IMR-90 (cell line): Measurements from ENCODE around the gene CAP2. TPM values are rescaled to one million over a fixed set of nuclear protein-coding genes. Genes with fewer than 3 reads are reported as not detected.

Experiments used
- ATAC-seq: fragments of 200-7000 bp; cut with Tn5 transposase; 2 replicates; pipeline ENCODE4 v1.9.1; 2020; ENCODE audit warnings: low read depth, mild to moderate bottlenecking, moderate library complexity
- BruUV-seq: library from RNA; stranded (reverse); fragments of 400-500 nt; replicated peaks from 2 replicates; lab custom pipeline; 2021; lab: Mats Ljungman, UMichigan
- CTCF ChIA-PET: fragments of 300-600 bp; formaldehyde crosslinking; extraction: SDS; loops from one replicate; lab custom pipeline; 2021; ENCODE audit warnings: antibody characterized with exemption; lab: Yijun Ruan, JAX
- POLR2A ChIA-PET: fragments of 300-600 bp; sonication (Branson Sonifier 250); formaldehyde crosslinking; loops from one replicate; lab custom pipeline; 2022; ENCODE audit warnings: antibody characterized with exemption; ENCODE audit not compliant: unreplicated experiment; lab: Charles Lee
- DNase-seq: peaks from one replicate; pipeline ENCODE4 v3.0.0; 2013
- H2AFZ ChIP-seq: replicated peaks from 2 replicates; pipeline ENCODE3; 2013; ENCODE audit warnings: low read length, mild to moderate bottlenecking; ENCODE audit not compliant: poor library complexity
- H2AK5ac ChIP-seq: 2 replicates; pipeline ENCODE4 v1.6.1; 2013; ENCODE audit warnings: low read depth, low read length, inconsistent platforms
- H2AK9ac ChIP-seq: replicated peaks from 2 replicates; pipeline ENCODE3; 2013; ENCODE audit warnings: mild to moderate bottlenecking, low read depth, low read length, moderate library complexity; ENCODE audit not compliant: poor library complexity
- H2BK120ac ChIP-seq: 2 replicates; pipeline ENCODE4 v1.6.1; 2013; ENCODE audit warnings: low read depth, low read length, inconsistent platforms
- H2BK15ac ChIP-seq: 3 replicates; pipeline ENCODE4 v1.6.1; 2013; ENCODE audit warnings: low read depth, low read length, inconsistent platforms
- H2BK20ac ChIP-seq: 2 replicates; pipeline ENCODE4 v1.6.1; 2013; ENCODE audit warnings: low read depth, mild to moderate bottlenecking, inconsistent platforms, low read length, moderate library complexity
- H2BK5ac ChIP-seq: 2 replicates; pipeline ENCODE4 v1.6.1; 2013; ENCODE audit warnings: mild to moderate bottlenecking, low read depth, low read length, inconsistent platforms; ENCODE audit not compliant: poor library complexity, severe bottlenecking
- H3K14ac ChIP-seq: replicated peaks from 2 replicates; pipeline ENCODE4 v1.6.1; 2013; ENCODE audit warnings: low read depth, low read length, inconsistent platforms
- H3K18ac ChIP-seq: 2 replicates; pipeline ENCODE4 v1.6.1; 2013; ENCODE audit warnings: low read depth, low read length, control low read depth
- H3K23ac ChIP-seq: 2 replicates; pipeline ENCODE4 v1.6.1; 2013; ENCODE audit warnings: low read depth, low read length, inconsistent platforms
- H3K27ac ChIP-seq: 2 replicates; pipeline ENCODE4 v1.5.1; 2013; ENCODE audit warnings: mild to moderate bottlenecking, control low read depth, low read length; ENCODE audit not compliant: insufficient read depth
- H3K27me3 ChIP-seq: 2 replicates; pipeline ENCODE4 v1.6.1; 2013; ENCODE audit warnings: low read length; ENCODE audit not compliant: control insufficient read depth, insufficient read depth
- H3K36me3 ChIP-seq: 2 replicates; pipeline ENCODE4 v1.6.1; 2013; ENCODE audit warnings: low read length, mixed read lengths; ENCODE audit not compliant: control insufficient read depth, insufficient read depth
- H3K4ac ChIP-seq: 2 replicates; pipeline ENCODE4 v1.6.1; 2013; ENCODE audit warnings: low read depth, low read length, inconsistent platforms
- H3K4me1 ChIP-seq: 2 replicates; pipeline ENCODE4 v1.6.1; 2013; ENCODE audit warnings: low read length, mixed read lengths; ENCODE audit not compliant: control insufficient read depth, insufficient read depth
- H3K4me2 ChIP-seq: 2 replicates; pipeline ENCODE4 v1.6.1; 2013; ENCODE audit warnings: low read depth, mild to moderate bottlenecking, control low read depth, low read length, moderate library complexity
- H3K4me3 ChIP-seq: 2 replicates; pipeline ENCODE4 v1.5.1; 2013; ENCODE audit warnings: low read depth, mild to moderate bottlenecking, control low read depth, low read length, moderate library complexity; ENCODE audit not compliant: insufficient read depth
- H3K56ac ChIP-seq: 2 replicates; pipeline ENCODE4 v1.6.1; 2013; ENCODE audit warnings: low read length, inconsistent platforms; ENCODE audit not compliant: insufficient read depth; ENCODE audit errors: extremely low read depth
- H3K79me1 ChIP-seq, 2 experiments: 2 replicates each; pipeline ENCODE4 v1.6.1; 2013; ENCODE audit warnings: low read length in 2 of 2, inconsistent platforms in 1 of 2, low read depth in 1 of 2
- H3K9ac ChIP-seq: 2 replicates; pipeline ENCODE4 v1.6.1; 2013; ENCODE audit warnings: low read depth, low read length, control low read depth
- H3K9me1 ChIP-seq: 2 replicates; pipeline ENCODE4 v1.6.1; 2013; ENCODE audit warnings: low read length, inconsistent platforms; ENCODE audit not compliant: insufficient read depth
- H3K9me3 ChIP-seq: 2 replicates; pipeline ENCODE4 v1.6.1; 2013; ENCODE audit warnings: low read length; ENCODE audit not compliant: control insufficient read depth, insufficient read depth
- H4K20me1 ChIP-seq: 2 replicates; pipeline ENCODE4 v1.6.1; 2013; ENCODE audit warnings: low read length, inconsistent platforms; ENCODE audit not compliant: insufficient read depth
- H4K5ac ChIP-seq: 2 replicates; pipeline ENCODE4 v1.6.1; 2013; ENCODE audit warnings: mild to moderate bottlenecking, low read depth, low read length, control low read depth
- H4K8ac ChIP-seq, 2 experiments: 2 replicates each; pipeline ENCODE4 v1.6.1; 2013; ENCODE audit warnings: low read depth in 2 of 2, low read length in 2 of 2, control low read depth in 1 of 2, inconsistent platforms in 1 of 2
- H4K91ac ChIP-seq: 2 replicates; pipeline ENCODE4 v1.6.1; 2013; ENCODE audit warnings: low read depth, low read length, inconsistent platforms; ENCODE audit not compliant: insufficient read depth
- BHLHE40 ChIP-seq: fragments of 150-350 bp; IDR thresholded peaks from 2 replicates; pipeline ENCODE4 v1.6.1; 2016; ENCODE audit warnings: mild to moderate bottlenecking, low read depth, low read length
- CEBPB ChIP-seq: IDR thresholded peaks from 2 replicates; pipeline ENCODE4 v1.6.1; 2012; ENCODE audit warnings: low read depth, low read length, improper control_type of control experiment
- FOS ChIP-seq: fragments of 150-350 bp; IDR thresholded peaks from 2 replicates; pipeline ENCODE4 v1.6.1; 2016; ENCODE audit warnings: low read depth, low read length
- MAFK ChIP-seq: IDR thresholded peaks from 2 replicates; pipeline ENCODE4 v1.6.1; 2012; ENCODE audit warnings: low read depth, low read length, improper control_type of control experiment
- MXI1 ChIP-seq: IDR thresholded peaks from 2 replicates; pipeline ENCODE4 v1.6.1; 2012; ENCODE audit warnings: low read depth, mild to moderate bottlenecking, low read length, moderate library complexity, borderline replicate concordance
- RAD21 ChIP-seq: IDR thresholded peaks from 2 replicates; pipeline ENCODE4 v1.6.1; 2012; ENCODE audit warnings: low read length, improper control_type of control experiment
- SMC3 ChIP-seq: fragments of 150-350 bp; IDR thresholded peaks from 2 replicates; pipeline ENCODE4 v1.6.1; 2016; ENCODE audit warnings: low read depth, mild to moderate bottlenecking, antibody characterized with exemption, low read length, moderate library complexity
- WGBS, 2 experiments: methylation state at CpG; one replicate each; pipeline versions ENCODE4 v1.1.5 to v1.1.7; 2013; ENCODE audit warnings: missing lambda C conversion rate in 2 of 2; ENCODE audit not compliant: insufficient read length in 1 of 2; ENCODE audit errors: extremely low coverage in 2 of 2; 5-methylcytosine and 5-hydroxymethylcytosine counted together
- dilution Hi-C: fragments of 300-500 bp; cut with HindIII; formaldehyde crosslinking; loops from one replicate; pipeline ENCODE4 v1.14.3; 2018; ENCODE audit warnings: low sequenced_read_pairs; ENCODE audit not compliant: unreplicated experiment
- in situ Hi-C: fragments of 300-500 bp; cut with MboI; formaldehyde crosslinking; loops from 3 replicates; pipeline ENCODE4 v1.14.3; 2019; ENCODE audit warnings: low sequenced_read_pairs, inconsistent platforms, mixed read lengths
- intact Hi-C: fragments of 100-400 bp; cut with micrococcal nuclease; formaldehyde crosslinking; loops from 2 replicates; pipeline ENCODE4 v1.10.0; 2022
- polyA plus RNA-seq, 3 experiments: library from polyadenylated mRNA; depleted of rRNA; stranded (reverse); fragments of >200 nt; gene quantifications; 2 replicates each; pipeline ENCODE4 v1.2.3, GENCODE V29; 2012; ENCODE audit warnings: low replicate concordance in 1 of 3
- total RNA-seq: library from RNA; depleted of rRNA; stranded (reverse); fragments of >200 nt; gene quantifications from 2 replicates; pipeline ENCODE4 v1.2.3, GENCODE V29; 2012
- TF ChIP-seq, protein P1 (sequence below): conservative IDR thresholded peaks from 2 replicates; pipeline ENCODE4 v1.5.1; 2012; ENCODE audit warnings: mild to moderate bottlenecking, low read depth, low read length, improper control_type of control experiment
- TF ChIP-seq, protein P2 (sequence below): fragments of 150-350 bp; IDR thresholded peaks from 2 replicates; pipeline ENCODE4 v1.6.1; 2016; ENCODE audit warnings: low read depth, mild to moderate bottlenecking, low read length, moderate library complexity, borderline replicate concordance

The CAP2 gene
- total and polyA plus RNA-seq, 2 of the 4 experiments (the other 2 are of a cell fraction), result 14.5 to 27.5 TPM

DNA sequence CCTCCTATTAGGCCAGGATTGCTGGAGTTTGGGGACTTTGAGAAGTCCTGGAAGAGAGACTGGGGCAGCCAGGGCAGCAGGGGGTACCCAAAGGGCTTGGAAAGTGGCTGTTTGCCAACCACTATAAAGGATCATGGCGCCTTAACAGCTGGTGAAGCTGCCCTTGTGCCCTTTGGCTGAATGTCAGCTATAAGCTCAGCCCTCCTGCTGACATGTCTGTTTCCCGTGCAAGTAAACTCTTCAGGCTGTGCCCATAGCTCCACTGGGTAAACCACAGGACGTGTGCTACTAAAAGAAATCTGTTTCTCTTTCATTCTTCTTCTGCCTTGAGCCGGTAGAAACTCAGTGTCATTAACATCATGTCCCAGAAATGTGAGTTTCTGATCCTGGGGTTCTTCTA lies 97.3 kb downstream of the CAP2 start:
- Histone ChIP-seq H2BK120ac (no peak overlapping the region), H3K4me3 (no peak overlapping the region), H3K9me3 (no peaks in the 10 kb centered on the region), H3K27ac (no peak overlapping the region), H4K5ac (no peak overlapping the region), H3K14ac (no peak overlapping the region), H3K56ac (no peak overlapping the region), H2AK9ac (peak overlapping the region; percentile 50), H3K36me3 (peaks cover 4% of the 10 kb centered on the region; the same call in 1 of the 2 replicates), H4K91ac (no peak overlapping the region), H3K4me2 (no peak overlapping the region), H3K23ac (no peak overlapping the region; the same call in 1 of the 2 replicates), H2BK5ac (no peak overlapping the region), H3K4ac (no peak overlapping the region), H2AFZ (no peak overlapping the region), H3K27me3 (no peaks in the 10 kb centered on the region), H3K18ac (no peak overlapping the region), H2BK15ac (no peak overlapping the region), H3K9me1 (peaks cover 15% of the 10 kb centered on the region; the same call in 1 of the 2 replicates), H2AK5ac (no peak overlapping the region), H4K20me1 (no peaks in the 10 kb centered on the region), H3K79me1 (peaks cover 8 to 30% of the 10 kb centered on the region in 2 experiments; a peak in 3 of 4 replicates), H3K9ac (no peak overlapping the region), H3K4me1 (peaks cover 11% of the 10 kb centered on the region), H4K8ac (no peak overlapping the region), H2BK20ac (no peak overlapping the region)
- POLR2A ChIA-PET, result no interaction called here
- no peak for DNase-seq
- no peak for ATAC-seq
- TF ChIP-seq FOS (no peak), RAD21 (no peak), CEBPB (no peak), MAFK (no peak), BHLHE40 (no peak), MXI1 (no peak), SMC3 (no peak)
- TF ChIP-seq, protein P1, sequence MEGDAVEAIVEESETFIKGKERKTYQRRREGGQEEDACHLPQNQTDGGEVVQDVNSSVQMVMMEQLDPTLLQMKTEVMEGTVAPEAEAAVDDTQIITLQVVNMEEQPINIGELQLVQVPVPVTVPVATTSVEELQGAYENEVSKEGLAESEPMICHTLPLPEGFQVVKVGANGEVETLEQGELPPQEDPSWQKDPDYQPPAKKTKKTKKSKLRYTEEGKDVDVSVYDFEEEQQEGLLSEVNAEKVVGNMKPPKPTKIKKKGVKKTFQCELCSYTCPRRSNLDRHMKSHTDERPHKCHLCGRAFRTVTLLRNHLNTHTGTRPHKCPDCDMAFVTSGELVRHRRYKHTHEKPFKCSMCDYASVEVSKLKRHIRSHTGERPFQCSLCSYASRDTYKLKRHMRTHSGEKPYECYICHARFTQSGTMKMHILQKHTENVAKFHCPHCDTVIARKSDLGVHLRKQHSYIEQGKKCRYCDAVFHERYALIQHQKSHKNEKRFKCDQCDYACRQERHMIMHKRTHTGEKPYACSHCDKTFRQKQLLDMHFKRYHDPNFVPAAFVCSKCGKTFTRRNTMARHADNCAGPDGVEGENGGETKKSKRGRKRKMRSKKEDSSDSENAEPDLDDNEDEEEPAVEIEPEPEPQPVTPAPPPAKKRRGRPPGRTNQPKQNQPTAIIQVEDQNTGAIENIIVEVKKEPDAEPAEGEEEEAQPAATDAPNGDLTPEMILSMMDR, result no peak
- TF ChIP-seq, protein P2, sequence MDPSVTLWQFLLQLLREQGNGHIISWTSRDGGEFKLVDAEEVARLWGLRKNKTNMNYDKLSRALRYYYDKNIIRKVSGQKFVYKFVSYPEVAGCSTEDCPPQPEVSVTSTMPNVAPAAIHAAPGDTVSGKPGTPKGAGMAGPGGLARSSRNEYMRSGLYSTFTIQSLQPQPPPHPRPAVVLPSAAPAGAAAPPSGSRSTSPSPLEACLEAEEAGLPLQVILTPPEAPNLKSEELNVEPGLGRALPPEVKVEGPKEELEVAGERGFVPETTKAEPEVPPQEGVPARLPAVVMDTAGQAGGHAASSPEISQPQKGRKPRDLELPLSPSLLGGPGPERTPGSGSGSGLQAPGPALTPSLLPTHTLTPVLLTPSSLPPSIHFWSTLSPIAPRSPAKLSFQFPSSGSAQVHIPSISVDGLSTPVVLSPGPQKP, result no peak
- dilution Hi-C loops (no loop called here), intact Hi-C loops (no loop called here), in situ Hi-C loops (no loop called here)
- 69% methylated on average over 3 of the region's 4 CpGs; no CpG with 5 or more reads in 1 of the 2 experiments for WGBS, 2 experiments
- no TSS peak for BruUV-seq
- CTCF ChIA-PET, result interaction anchor here (0.5 to 1.4 kb wide), 2 partner anchors 11 to 565 kb away, joined by 3 read pairs; no protein-coding TSS in a partner anchor
